ENCODE measurements around the gene WDR59. TPM values are rescaled to one million over a fixed set of nuclear protein-coding genes. Genes with fewer than 3 reads are reported as not detected.
A peak's percentile ranks its signal among the peaks of the same experiment; 100 is the strongest.
"Not testable (repeated sequence)": the region's sequence is repeated elsewhere in the genome, so short reads cannot be mapped to it uniquely, and the experiment has no call there.

The WDR59 gene, protein sequence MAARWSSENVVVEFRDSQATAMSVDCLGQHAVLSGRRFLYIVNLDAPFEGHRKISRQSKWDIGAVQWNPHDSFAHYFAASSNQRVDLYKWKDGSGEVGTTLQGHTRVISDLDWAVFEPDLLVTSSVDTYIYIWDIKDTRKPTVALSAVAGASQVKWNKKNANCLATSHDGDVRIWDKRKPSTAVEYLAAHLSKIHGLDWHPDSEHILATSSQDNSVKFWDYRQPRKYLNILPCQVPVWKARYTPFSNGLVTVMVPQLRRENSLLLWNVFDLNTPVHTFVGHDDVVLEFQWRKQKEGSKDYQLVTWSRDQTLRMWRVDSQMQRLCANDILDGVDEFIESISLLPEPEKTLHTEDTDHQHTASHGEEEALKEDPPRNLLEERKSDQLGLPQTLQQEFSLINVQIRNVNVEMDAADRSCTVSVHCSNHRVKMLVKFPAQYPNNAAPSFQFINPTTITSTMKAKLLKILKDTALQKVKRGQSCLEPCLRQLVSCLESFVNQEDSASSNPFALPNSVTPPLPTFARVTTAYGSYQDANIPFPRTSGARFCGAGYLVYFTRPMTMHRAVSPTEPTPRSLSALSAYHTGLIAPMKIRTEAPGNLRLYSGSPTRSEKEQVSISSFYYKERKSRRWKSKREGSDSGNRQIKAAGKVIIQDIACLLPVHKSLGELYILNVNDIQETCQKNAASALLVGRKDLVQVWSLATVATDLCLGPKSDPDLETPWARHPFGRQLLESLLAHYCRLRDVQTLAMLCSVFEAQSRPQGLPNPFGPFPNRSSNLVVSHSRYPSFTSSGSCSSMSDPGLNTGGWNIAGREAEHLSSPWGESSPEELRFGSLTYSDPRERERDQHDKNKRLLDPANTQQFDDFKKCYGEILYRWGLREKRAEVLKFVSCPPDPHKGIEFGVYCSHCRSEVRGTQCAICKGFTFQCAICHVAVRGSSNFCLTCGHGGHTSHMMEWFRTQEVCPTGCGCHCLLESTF
- 47.3 TPM for total RNA-seq
- long read RNA-seq, partial matches to known transcripts: 14 of 16 reads
- long read RNA-seq, other reads (novel, unspliced or antisense): 2 of 16 reads

DNA sequence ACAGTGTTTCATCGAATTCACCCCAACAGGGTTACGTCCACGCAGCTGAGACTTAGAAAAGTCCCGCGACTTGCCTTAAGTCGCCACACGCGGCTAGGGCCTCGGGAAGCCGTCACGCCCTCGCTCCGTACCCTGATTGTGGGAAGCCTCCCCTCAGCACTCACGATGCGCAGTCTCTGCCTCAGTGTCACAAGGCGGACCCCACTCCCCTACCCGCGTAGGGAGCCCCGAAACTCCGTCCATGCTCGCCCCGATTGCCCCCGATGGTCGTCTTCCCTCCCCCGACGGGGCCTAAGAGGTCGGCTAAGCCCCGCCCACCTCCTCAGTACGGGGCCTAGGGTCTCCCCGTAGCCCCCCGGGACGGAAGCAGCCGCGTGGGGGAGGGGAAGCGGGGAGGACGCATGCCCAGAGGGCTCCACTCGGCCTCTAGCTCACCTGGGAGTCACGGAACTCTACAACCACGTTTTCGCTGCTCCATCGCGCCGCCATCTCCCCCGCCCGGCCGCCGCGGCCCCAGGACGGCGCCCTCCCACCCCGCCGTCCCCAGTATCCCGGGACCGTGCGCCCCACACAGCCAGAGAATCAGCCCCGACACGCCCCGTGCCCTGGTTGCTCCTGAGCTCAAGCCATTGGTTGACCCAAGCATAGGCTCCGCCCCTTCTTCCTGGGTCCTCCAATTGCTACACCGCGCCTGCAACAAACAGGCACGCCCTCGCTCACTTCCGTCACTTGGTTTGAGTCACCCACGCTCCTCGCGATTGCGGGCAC lies at the start of gene WDR59:
WDR59 (minus strand) TSS at position 595 of the 768 bp plus-strand sequence; CDS start at position 489, 106 bp downstream.
- peak; percentile 98 for DNase-seq (ENCODE audit: low spot score)

DNA sequence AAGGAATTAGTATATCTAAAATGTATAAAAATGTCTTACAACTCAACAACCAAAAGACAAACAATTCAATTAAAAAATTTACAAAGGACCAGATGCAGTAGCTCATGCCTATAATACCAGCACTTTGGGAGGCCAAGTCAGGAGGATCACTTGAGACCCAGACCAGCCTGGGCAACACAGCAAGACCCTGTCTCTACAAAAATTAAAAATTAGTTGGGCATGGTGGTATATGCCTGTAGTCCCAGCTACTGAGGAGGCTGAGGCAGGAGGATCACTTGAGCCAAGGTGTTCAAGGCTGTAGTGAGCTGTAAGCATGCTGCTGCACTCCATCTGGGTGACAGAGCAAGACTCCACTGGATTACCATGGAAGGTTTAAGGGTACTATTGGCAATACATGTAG lies 47.7 kb upstream of the WDR59 start:
- no peak for DNase-seq (ENCODE audit: low spot score)

GRCh38 chr16:75029854-75030253 lies 44.9 kb upstream of the WDR59 start:
- DNase-seq (ENCODE audit: low spot score): no peak

DNA sequence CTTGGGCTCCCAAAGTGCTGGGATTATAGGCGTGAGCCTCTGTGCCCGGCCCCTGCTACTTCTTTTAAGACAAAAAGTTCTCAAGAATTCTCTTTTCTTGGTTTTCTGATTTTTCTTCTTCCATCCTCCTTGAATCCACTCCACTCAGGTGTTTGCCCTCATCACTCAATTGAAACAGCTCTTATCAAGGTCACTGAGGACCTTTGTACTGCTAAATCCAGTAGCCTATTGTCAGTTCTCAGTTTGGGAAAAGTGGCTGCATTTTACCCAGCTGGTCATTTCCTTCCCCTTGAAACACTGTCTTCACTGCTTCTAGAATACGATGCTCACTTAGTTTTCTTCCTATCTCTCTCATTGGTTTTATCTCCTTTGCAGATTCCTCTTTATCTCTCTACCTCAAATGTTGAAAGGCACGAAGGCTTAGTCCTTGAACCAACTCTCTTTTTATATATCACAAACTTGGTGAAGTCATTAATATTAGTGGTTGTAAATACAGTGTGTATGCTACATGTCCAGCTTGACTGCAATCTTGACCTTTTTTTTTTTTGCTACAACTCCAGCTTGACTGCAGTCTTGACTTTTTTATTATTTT lies 43.7 kb upstream of the WDR59 start:
- no peak for DNase-seq (ENCODE audit: low spot score)

DNA sequence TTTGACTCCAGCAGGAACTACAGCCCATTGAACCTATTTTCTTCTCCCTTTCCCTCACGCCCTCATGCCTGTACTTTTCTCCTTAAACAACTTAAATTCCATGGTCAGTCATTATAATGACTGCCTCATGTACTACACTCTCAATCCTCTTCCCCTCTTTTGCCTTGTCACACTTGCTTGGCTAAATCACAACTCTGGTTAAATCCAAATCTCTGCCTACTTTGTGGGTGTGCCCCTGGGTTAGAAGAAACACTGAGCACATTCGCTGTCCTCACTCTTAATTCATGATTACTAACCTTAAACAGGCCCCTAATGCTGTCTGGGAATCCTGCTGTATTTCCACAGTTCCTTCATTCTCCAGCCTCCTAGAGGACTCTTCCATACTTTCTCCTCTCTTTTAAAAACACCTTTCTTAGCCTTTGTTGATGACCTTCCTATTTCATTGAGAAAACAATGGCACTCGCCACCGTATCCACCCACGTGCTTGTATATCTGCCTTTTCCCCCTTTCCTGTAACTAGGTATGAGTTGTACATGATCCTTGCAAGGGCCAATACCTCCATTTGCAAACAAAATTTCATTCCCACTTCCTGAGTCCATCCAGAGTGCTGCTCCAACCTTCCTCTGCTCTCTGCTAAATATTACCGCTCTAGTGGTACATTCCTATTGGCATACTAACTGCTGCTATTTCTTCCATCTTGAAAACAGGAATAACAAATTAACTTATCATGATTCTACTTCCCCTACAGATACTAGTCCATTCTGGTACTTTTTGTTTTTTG lies 42.8 kb upstream of the WDR59 start:
- no peak for DNase-seq (ENCODE audit: low spot score)

DNA sequence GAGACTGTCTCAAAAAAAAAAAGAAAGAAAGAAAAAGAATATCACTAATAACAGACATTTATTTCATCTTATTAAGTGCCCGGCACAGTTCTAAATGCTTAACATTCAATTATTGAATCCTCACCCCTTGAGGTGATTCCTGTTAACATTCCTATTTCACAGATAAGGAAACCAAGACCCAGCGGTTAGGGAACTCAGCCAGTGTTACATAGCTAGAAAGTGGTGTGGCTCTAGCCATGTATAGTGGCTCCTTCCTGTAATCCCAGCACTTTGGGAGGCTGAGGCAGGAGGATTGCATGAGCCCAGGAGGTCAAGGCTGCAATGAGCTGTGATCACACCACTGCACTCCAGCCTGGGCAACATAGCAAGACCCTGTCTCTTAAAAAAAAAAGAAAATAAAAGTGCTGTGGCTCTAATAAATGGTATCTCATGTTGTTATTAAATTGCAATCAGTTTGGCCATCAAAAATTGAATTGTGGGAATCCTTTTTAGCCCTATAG lies 42.0 kb upstream of the WDR59 start:
- DNase-seq (ENCODE audit: low spot score): no peak

- not testable (repeated sequence) for DNase-seq (ENCODE audit: low spot score)
Measured at GRCh38 chr16:75026239-75026891, 41.4 kb upstream of the WDR59 start.

DNA sequence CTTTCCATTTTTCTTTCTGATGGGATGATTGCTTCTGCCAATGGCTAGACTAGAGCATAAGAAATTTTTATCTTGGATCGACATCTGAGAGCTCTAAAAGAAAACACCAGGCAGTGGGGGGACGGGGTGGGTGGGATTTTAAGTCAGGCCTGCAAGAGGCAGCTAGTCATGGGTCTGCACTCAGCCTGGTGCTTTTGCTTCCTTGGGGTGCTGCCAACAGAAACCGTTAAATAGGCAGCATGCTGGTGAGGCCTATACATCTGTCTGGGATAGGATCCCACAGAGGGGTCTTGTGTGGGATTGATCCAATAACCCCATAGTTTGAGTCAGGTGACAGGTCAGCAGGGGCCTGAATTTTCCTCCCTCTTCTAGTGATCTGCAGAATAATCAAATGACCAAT lies 40.8 kb upstream of the WDR59 start:
- DNase-seq (ENCODE audit: low spot score): no peak

DNA sequence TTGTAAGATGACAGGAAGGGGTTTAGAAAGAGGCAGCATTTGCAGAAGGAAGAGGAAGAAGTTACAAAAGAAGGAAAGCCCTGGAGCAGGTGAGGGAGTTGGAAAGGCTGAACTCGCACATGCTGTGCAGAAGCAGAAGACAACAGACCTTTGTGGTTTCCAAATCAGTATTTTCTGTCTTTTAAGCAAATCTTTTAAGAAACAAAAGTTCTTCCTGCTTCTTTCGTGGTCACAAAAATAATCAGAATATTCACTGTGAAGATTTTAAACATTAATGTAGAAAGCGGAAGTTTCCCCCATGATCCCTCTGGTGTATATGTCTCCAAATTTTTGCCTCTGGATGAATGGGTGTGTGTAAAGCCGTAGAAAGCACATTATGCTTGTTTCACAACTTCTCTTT lies 39.7 kb upstream of the WDR59 start:
- no peak for DNase-seq (ENCODE audit: low spot score)

- DNase-seq (ENCODE audit: low spot score): no peak
Measured at GRCh38 chr16:75024182-75024581, 39.3 kb upstream of the WDR59 start.

DNA sequence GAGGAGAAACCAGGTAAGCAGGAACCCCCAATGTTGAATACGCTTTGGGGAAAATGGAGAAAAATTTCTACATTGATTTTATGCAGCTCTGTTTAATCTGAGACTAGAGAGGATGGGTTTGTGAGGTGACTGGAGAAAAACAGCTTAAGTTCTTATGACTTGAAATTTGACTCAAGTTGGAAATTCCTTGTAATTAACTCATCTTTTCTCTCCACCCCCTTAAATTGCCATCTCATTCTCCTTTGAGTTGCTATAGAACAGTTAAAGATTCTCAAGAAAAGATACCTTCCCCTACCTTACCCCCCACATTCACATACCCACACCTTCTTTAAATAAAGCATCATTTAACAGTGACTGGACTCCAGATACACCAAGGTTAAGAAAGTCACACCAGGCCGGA lies 38.1 kb upstream of the WDR59 start:
- DNase-seq (ENCODE audit: low spot score): no peak

DNA sequence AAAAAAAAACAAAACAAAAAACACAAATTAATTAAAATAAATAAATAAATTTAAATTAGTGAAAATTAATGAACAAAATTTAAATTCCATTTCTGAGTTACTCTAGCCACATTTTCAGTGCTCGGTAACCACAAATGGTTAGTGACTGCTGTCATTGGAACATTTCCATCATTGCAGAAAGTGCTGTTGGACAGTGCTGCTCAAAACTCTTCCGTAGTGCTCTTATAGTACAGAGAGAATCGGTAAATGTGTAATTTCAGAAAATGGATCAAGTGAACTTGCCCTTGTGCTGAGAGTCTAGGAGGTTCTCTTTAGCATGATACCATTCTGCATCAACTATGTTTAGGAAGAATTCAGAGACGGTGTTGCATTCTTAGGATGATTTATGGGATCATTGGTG lies 37.6 kb upstream of the WDR59 start:
- no peak for DNase-seq (ENCODE audit: low spot score)

GRCh38 chr16:75021410-75021809 lies 36.5 kb upstream of the WDR59 start:
- DNase-seq (ENCODE audit: low spot score): no peak

- DNase-seq (ENCODE audit: low spot score): no peak
Measured at GRCh38 chr16:75019586-75019985, 34.7 kb upstream of the WDR59 start.

GRCh38 chr16:75019007-75019406 lies 34.1 kb upstream of the WDR59 start:
- no peak for DNase-seq (ENCODE audit: low spot score)

DNA sequence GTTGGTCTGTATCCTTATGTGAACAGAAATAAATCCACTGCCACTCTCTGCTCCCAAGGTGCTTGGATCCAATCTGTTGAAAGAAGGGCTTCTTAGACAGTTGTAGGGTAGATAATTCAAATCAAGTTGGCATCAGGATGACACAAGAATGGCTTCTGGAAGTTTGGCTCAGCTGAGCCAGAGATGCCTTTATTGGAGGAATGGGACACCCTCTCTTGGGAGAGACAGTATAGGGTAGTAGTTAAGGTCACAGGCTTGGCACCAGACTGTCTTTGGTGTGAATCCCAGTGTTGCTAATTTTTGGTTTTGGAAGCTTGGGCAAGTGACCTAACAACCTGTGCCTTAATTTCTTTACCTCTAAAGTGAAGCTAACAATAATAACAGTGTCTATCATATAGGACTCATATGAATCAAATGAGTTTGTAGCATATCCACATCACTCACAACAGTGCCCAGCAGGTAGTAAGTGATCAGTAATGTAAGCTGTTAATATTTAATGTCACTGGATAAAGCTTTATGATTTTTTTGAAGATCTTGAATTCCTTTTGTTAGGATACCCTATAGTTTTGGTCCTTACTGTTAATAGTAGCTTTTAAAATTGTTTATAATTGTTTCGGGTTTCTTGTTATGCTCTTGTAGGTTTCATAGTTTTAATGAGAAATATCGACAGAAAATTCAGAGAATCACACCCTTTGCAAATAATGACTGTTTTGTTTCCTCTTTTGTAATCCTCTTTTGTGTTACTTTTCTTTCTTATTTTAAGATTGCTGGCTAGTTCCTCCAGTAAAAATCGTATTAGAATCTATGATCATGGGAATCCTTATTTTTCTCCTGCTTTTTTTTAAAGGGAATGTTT lies 33.0 kb upstream of the WDR59 start:
- DNase-seq (ENCODE audit: low spot score): no peak

GRCh38 chr16:75016451-75017081 lies 31.6 kb upstream of the WDR59 start:
- DNase-seq (ENCODE audit: low spot score): not testable (repeated sequence)

GRCh38 chr16:75014318-75014717 lies 29.4 kb upstream of the WDR59 start:
- no peak for DNase-seq (ENCODE audit: low spot score)

Data from mesenteric fat pad (tissue), 1 donor.